Kidney (tissue), 14 donors: Measurements from ENCODE around the gene SLC46A1. TPM values are rescaled to one million over a fixed set of nuclear protein-coding genes. Genes with fewer than 3 reads are reported as not detected.

Source experiments
- DNase-seq, 5 donors: peaks; one replicate each; pipeline ENCODE4 v3.0.0-alpha.2; 2013 to 2020
- FAIRE-seq: peaks from 2 replicates; lab custom pipeline; 2012; peaks lifted over from hg19 to GRCh38; lab: Jason Lieb, UNC
- H3K27ac ChIP-seq, 2 donors: one replicate each; pipeline ENCODE4 v1.7.0; 2013; ENCODE audit warnings: low read depth in 2 of 2, low read length in 2 of 2, inconsistent platforms in 1 of 2
- H3K27me3 ChIP-seq: one replicate; pipeline ENCODE4 v1.7.1; 2013; ENCODE audit warnings: low read length, inconsistent platforms; ENCODE audit not compliant: control insufficient read depth, insufficient read depth
- H3K36me3 ChIP-seq, 3 donors: one replicate each; pipeline versions ENCODE4 v1.7.0 to v1.7.1; 2013; ENCODE audit warnings: low read length in 3 of 3, control low read depth in 1 of 3, inconsistent platforms in 1 of 3; ENCODE audit not compliant: insufficient read depth in 3 of 3, control insufficient read depth in 2 of 3
- H3K4me1 ChIP-seq, 3 donors: one replicate each; pipeline versions ENCODE4 v1.7.0 to v1.7.1; 2013; ENCODE audit warnings: low read length in 3 of 3, inconsistent platforms in 1 of 3, low read depth in 1 of 3; ENCODE audit not compliant: control insufficient read depth in 2 of 3, insufficient read depth in 2 of 3
- H3K4me3 ChIP-seq, 3 donors: one replicate each; pipeline versions ENCODE4 v1.7.0 to v1.8.1; 2013; ENCODE audit warnings: low read length in 3 of 3, control low read depth in 1 of 3, inconsistent platforms in 1 of 3
- H3K9ac ChIP-seq, 3 donors: one replicate each; pipeline versions ENCODE4 v1.7.0 to v1.7.1; 2013; ENCODE audit warnings: low read length in 3 of 3, control low read depth in 1 of 3, inconsistent platforms in 1 of 3
- H3K9me3 ChIP-seq, 3 donors: one replicate each; pipeline versions ENCODE4 v1.7.0 to v1.7.1; 2013; ENCODE audit warnings: low read length in 3 of 3, control low read depth in 1 of 3, inconsistent platforms in 1 of 3; ENCODE audit not compliant: control insufficient read depth in 2 of 3, insufficient read depth in 1 of 3
- CTCF ChIP-seq: IDR thresholded peaks from 3 replicates; pipeline ENCODE4 v1.5.1; 2012; ENCODE audit warnings: mild to moderate bottlenecking, moderate library complexity, borderline replicate concordance; ENCODE audit not compliant: insufficient read depth; ENCODE audit errors: extremely low read depth
- intact Hi-C: fragments of 100-400 bp; cut with DNase I; formaldehyde crosslinking; loops from one replicate; pipeline ENCODE4 v1.11.1; 2022
- polyA plus RNA-seq: library from polyadenylated mRNA; stranded (reverse); fragments of 350-450 nt; fragmentation: Illumina TruSeq; extraction: RNeasy Lipid Tissue Mini Kit (QIAGEN cat#74804); gene quantifications from one replicate; pipeline ENCODE4 v1.2.3, GENCODE V29; 2014; ENCODE audit warnings: low read depth, low replicate concordance; ENCODE audit not compliant: insufficient read depth
- total RNA-seq: library from RNA; stranded (reverse); fragmentation: NEBNext Ultra II Directional; extraction: Animal tissue kit (Norgen Biotek cat#: 25700); gene quantifications from one replicate; pipeline ENCODE4 v1.2.1, GENCODE V29; 2021
- donor health status: control.
- donor health status: control.
- donor health status: control.
- donor health status: control.
- donor health status: control.
- donor health status: DM: yes; HTN: yes; CAD: no.
- donor health status: Normal renal cell carcinoma (clear cell type).

SLC46A1 gene
- total and polyA plus RNA-seq, 2 donors from 2014 or later, result 9.7 to 14.7 TPM

DNA sequence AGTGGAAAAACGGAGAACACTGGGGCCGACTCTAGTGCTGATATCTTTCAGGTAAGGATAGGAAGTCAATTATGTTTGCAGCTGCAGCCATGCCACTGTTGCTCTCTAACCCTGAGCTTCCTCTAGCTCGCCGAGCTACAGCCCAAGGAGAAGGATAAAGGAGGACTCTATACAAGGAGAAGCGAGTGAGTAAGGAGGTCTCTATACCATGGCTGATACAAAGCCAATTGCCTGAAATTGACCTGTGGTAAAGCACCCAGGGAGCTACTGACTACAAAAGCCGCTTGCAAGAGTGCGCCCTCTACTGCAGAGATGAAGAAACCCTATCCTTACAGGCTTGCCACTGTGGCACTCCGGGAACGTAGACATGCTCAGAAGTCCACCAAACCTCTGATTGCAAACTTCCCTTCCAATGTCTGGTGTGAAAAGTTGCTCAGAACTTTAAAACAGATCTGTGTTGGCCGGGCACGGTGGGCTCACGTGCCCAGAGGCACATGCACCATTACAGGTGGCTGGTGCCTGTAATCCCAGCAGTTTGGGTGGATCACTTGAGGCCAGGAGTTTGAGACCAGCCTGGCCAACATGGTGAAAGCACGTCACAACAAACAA is 10.8 kb upstream of the SLC46A1 start:
- no peak for FAIRE-seq
- peak in 4 of 5 donors; percentile 33 to 64 (median 56) for DNase-seq
- intact Hi-C loops, result no loop called here
- Histone ChIP-seq H3K4me3 (no peak overlapping the region), H3K27me3 (no peaks in the 10 kb centered on the region), H3K9me3 (no peaks in the 10 kb centered on the region), H3K27ac (no peak overlapping the region), H3K36me3 (no peaks in the 10 kb centered on the region), H3K4me1 (no peaks in the 10 kb centered on the region), H3K9ac (no peak overlapping the region)
- TF ChIP-seq CTCF, result peak; percentile 58

DNA sequence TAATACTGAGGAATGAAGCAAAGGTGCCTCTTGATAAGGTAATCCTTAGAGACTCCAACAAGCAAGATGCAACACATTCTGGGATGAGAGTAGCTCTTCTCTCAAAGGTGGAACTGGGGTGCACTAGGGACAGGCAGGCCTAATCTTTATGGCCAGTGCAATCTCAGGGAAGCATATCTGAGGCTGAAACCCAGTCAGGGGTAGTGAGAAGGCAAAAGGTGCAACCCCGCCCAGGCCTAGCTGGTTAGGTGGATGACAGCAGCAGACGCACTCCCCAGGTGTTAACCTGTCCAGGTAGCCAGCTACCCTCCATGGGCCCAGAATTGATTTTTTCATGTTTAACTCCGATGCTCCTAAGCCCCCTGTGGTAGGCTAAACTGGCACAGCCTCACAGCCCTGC is 9.9 kb upstream of the SLC46A1 start:
- FAIRE-seq (no peak), DNase-seq (no peak)
- Histone ChIP-seq H3K4me3 (no peak overlapping the region), H3K27me3 (no peaks in the 10 kb centered on the region), H3K4me1 (no peaks in the 10 kb centered on the region), H3K36me3 (no peaks in the 10 kb centered on the region), H3K9ac (no peak overlapping the region), H3K9me3 (no peaks in the 10 kb centered on the region), H3K27ac (no peak overlapping the region)
- intact Hi-C loops, result no loop called here
- no peak for TF ChIP-seq CTCF

DNA sequence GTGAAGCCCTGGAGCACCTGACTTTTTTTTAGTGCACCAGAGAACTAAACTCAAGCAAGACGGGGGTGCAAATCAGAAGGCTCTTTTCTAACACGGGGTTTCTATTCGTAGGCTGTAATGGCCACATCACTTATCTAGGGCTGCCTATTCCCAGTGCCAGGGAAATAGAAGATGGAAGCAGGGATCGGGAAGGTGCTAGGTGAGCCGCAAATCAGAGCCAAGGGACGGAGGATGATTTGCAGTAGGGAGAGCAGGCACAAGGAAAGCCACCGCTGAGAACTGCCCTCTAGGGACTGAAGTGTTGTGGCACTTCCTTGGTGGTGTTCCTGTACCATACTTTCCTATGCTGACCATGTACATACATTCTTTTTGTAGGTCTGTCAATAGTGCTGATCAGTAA is 7.8 kb upstream of the SLC46A1 start:
- Histone ChIP-seq H3K9me3 (no peaks in the 10 kb centered on the region), H3K4me1 (no peaks in the 10 kb centered on the region), H3K4me3 (no peak overlapping the region), H3K36me3 (no peaks in the 10 kb centered on the region), H3K27me3 (no peaks in the 10 kb centered on the region), H3K27ac (no peak overlapping the region), H3K9ac (no peak overlapping the region)
- FAIRE-seq, result no peak
- intact Hi-C loops, result no loop called here
- no peak for TF ChIP-seq CTCF
- no peak for DNase-seq

GRCh38 chr17:28412099-28412498 is 6.1 kb upstream of the SLC46A1 start:
- no peak for TF ChIP-seq CTCF
- FAIRE-seq, result no peak
- H3K27ac ChIP-seq, result no peak overlapping the region
- DNase-seq, result no peak
- no peaks in the 10 kb centered on the region for H3K4me1 ChIP-seq
- H3K9me3 ChIP-seq, result no peaks in the 10 kb centered on the region
- no peak overlapping the region for H3K9ac ChIP-seq
- H3K36me3 ChIP-seq, result no peaks in the 10 kb centered on the region
- no peaks in the 10 kb centered on the region for H3K27me3 ChIP-seq
- H3K4me3 ChIP-seq, result no peak overlapping the region
- intact Hi-C loops, result no loop called here
